HG02870 (cell line): Measurements from ENCODE around the gene HERPUD1.
"Not testable (repeated sequence)": the region's sequence is repeated elsewhere in the genome, so short reads cannot be mapped to it uniquely, and the experiment has no call there.

Experiments used
- ATAC-seq: cut with Tn5 transposase; IDR thresholded peaks from one replicate; pipeline ENCODE4 v1.9.1; 2021; ENCODE audit warnings: mild to moderate bottlenecking, moderate library complexity; ENCODE audit not compliant: unreplicated experiment

HERPUD1 gene

GRCh38 chr16:56931892-56932720, at the start of gene HERPUD1:
TSS of gene HERPUD1 (plus strand) at chr16:56932142. CDS start at chr16:56932245, 103 bp downstream.
- ATAC-seq = peak; percentile 84

- no peak for ATAC-seq
These were observed 48.4 kb upstream of the HERPUD1 start for GRCh38 chr16:56883586-56883985.

- ATAC-seq = no peak
These were observed 47.8 kb upstream of the HERPUD1 start for GRCh38 chr16:56884026-56884582.

GRCh38 chr16:56884929-56885328, 47.0 kb upstream of the HERPUD1 start:
- not testable (repeated sequence) for ATAC-seq

- ATAC-seq = no peak
These were observed 46.3 kb upstream of the HERPUD1 start for GRCh38 chr16:56885446-56886162.

GRCh38 chr16:56886296-56886695, 45.6 kb upstream of the HERPUD1 start:
- ATAC-seq = no peak

GRCh38 chr16:56886826-56887225, 45.1 kb upstream of the HERPUD1 start:
- no peak for ATAC-seq

GRCh38 chr16:56888806-56889205, 43.1 kb upstream of the HERPUD1 start:
- no peak for ATAC-seq

GRCh38 chr16:56889206-56889605, 42.7 kb upstream of the HERPUD1 start:
- ATAC-seq = no peak

- no peak for ATAC-seq
These were observed 40.3 kb upstream of the HERPUD1 start for GRCh38 chr16:56891685-56892084.

GRCh38 chr16:56892705-56893104, 39.2 kb upstream of the HERPUD1 start:
- no peak for ATAC-seq

- ATAC-seq = no peak
These were observed 37.5 kb upstream of the HERPUD1 start for GRCh38 chr16:56894331-56894917.

- ATAC-seq = no peak
These were observed 36.1 kb upstream of the HERPUD1 start for GRCh38 chr16:56895813-56896212.

- no peak for ATAC-seq
These were observed 35.7 kb upstream of the HERPUD1 start for GRCh38 chr16:56896244-56896643.

GRCh38 chr16:56897026-56897799, 34.7 kb upstream of the HERPUD1 start:
- ATAC-seq = no peak

- ATAC-seq = peak; percentile 83
These were observed 33.1 kb upstream of the HERPUD1 start for GRCh38 chr16:56898847-56899246.

GRCh38 chr16:56903866-56904265, 28.1 kb upstream of the HERPUD1 start:
- ATAC-seq = no peak

GRCh38 chr16:56907401-56907800, 24.5 kb upstream of the HERPUD1 start:
- no peak for ATAC-seq

GRCh38 chr16:56909527-56909979, 22.4 kb upstream of the HERPUD1 start:
- no peak for ATAC-seq

- ATAC-seq = no peak
These were observed 21.8 kb upstream of the HERPUD1 start for GRCh38 chr16:56910112-56910511.
